ENCODE data around the gene RBBP6. TPM values are rescaled to one million over a fixed set of nuclear protein-coding genes. Genes with fewer than 3 reads are reported as not detected.
A peak's percentile ranks its signal among the peaks of the same experiment; 100 is the strongest.

RBBP6 gene
- total and polyA plus RNA-seq, 9 of the 15 experiments (the other 6 are each of a cell fraction or from before 2014, with no cell fraction given): 19.2 to 76.6 (median 42.7) TPM

GRCh38 chr16:24609740-24610415 is 70.5 kb downstream of the RBBP6 start:
- Histone ChIP-seq H2AFZ (ENCODE audit: low read depth, low read length) (no peak overlapping the region), H3K4me2 (ENCODE audit: insufficient read depth, low read length) (no peak overlapping the region)
- FAIRE-seq: no peak

DNA sequence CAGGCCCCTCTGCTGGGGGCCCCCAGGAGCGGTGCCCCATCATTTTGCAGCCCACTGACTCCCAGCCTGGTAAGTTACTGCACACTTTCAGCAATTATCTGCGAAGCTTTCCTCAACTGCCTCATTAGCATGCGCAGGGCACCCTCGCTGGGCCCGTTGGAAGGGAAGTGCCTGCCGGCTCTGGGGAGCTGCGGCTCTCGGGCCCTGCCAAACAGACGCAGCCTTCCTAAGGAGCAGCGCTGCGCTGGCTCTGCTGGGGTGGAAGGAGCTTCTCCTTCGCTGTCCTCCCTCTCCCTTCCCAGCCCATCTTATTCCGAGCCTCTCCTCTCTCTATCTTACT is 71.0 kb downstream of the RBBP6 start:
- 0 out of 3 replicates have a peak, but pooled peaks have one; percentile 28 for ATAC-seq

More at GRCh38 chr16:24609740-24610415, 70.5 kb downstream of the RBBP6 start:
- no peaks in the 10 kb centered on the region for H3K9me1 ChIP-seq (ENCODE audit: control insufficient read depth, insufficient read depth, low read length)
- CTCF ChIA-PET (ENCODE audit: low intra/inter-chr PET ratio): no interaction called here
- DNase-seq (ENCODE audit: extremely low read depth in 1 of 4, low spot score in 3 of 4): peak in 1 of 4 experiments; percentile 35
- no peaks in the 10 kb centered on the region for H3K36me3 ChIP-seq (ENCODE audit: control insufficient read depth, insufficient read depth, low read length)
- H4K20me1 ChIP-seq (replicated peaks; ENCODE audit: control insufficient read depth, insufficient read depth, low read length): no peaks in the 10 kb centered on the region
- POLR2A ChIA-PET: interaction anchor here (0.7 kb wide), 1 partner anchor 16 kb away, joined by 3 read pairs; no protein-coding TSS in a partner anchor
- in situ Hi-C loops (cut with MboI): no loop called here
- no peak for ATAC-seq
- no peak overlapping the region for H3K4me3 ChIP-seq
- no TSS peak for BruUV-seq (replicated peaks)
- H3K27ac ChIP-seq (ENCODE audit: extremely low read depth, low read depth, low read length): no peak overlapping the region
- WGBS (ENCODE audit: insufficient coverage, low coverage, missing lambda C conversion rate): 1% methylated on average over 21 of the region's 22 CpGs
- peaks cover 0 to 3% of the 10 kb centered on the region in 2 experiments; a peak in 2 of 5 replicates for H3K4me1 ChIP-seq (replicated peaks in 1 of 2; ENCODE audit: control insufficient read depth in 2 of 2, insufficient read depth in 2 of 2, low read length in 2 of 2)
- no peak overlapping the region for H3K9ac ChIP-seq (ENCODE audit: insufficient read depth in 1 of 2, low read depth in 2 of 2, low read length in 2 of 2)
- no peaks in the 10 kb centered on the region for H3K9me3 ChIP-seq (replicated peaks; ENCODE audit: control insufficient read depth, insufficient read depth, low read depth, low read length)
- no peaks in the 10 kb centered on the region for H3K79me2 ChIP-seq (ENCODE audit: control insufficient read depth, insufficient read depth, low read length)
- intact Hi-C loops (cut with micrococcal nuclease): no loop called here
- TF ChIP-seq NFIC (IDR thresholded peaks at IDR 0.05) (peak; percentile 79), SETDB1 (IDR thresholded peaks at IDR 0.05; ENCODE audit: low read length) (no peak)
- peaks cover 29 to 49% of the 10 kb centered on the region in 2 experiments for H3K27me3 ChIP-seq (ENCODE audit: control insufficient read depth in 2 of 2, insufficient read depth in 2 of 2, low read length in 2 of 2)

More for the DNA sequence above, 71.0 kb downstream of the RBBP6 start:
- in situ Hi-C loops (cut with MboI) (no loop called here), intact Hi-C loops (cut with micrococcal nuclease) (no loop called here)
- H3K9me1 ChIP-seq (ENCODE audit: control insufficient read depth, insufficient read depth, low read length): no peaks in the 10 kb centered on the region
- peaks cover 29 to 45% of the 10 kb centered on the region in 2 experiments for H3K27me3 ChIP-seq (ENCODE audit: control insufficient read depth in 2 of 2, insufficient read depth in 2 of 2, low read length in 2 of 2)
- H3K9me3 ChIP-seq (replicated peaks; ENCODE audit: control insufficient read depth, insufficient read depth, low read depth, low read length): no peaks in the 10 kb centered on the region
- H3K36me3 ChIP-seq (ENCODE audit: control insufficient read depth, insufficient read depth, low read length): no peaks in the 10 kb centered on the region
- H2AFZ ChIP-seq (ENCODE audit: low read depth, low read length): no peak overlapping the region
- BruUV-seq (replicated peaks): no TSS peak
- DNase-seq (ENCODE audit: extremely low read depth in 1 of 4, low spot score in 3 of 4) (no peak), FAIRE-seq (no peak)
- WGBS (ENCODE audit: insufficient coverage, low coverage, missing lambda C conversion rate): 5% methylated on average over 12 of the region's 13 CpGs
- no peak for TF ChIP-seq TARDBP (IDR thresholded peaks at IDR 0.05)
- TF ChIP-seq TBL1XR1 (IDR thresholded peaks at IDR 0.05; ENCODE audit: low read length in 2 of 2): no peak
- TF ChIP-seq NRF1 (conservative IDR thresholded peaks at IDR 0.05 in 1 of 2, IDR thresholded peaks at IDR 0.05 in 1 of 2): 0 out of 4 replicates have a peak, but pooled peaks of 1 of the 2 experiments have one; percentile 26
- no peak for TF ChIP-seq MED1 (CRISPR knock-in tag; IDR thresholded peaks at IDR 0.05; ENCODE audit: borderline replicate concordance)
- no peak for TF ChIP-seq TRIM24 (IDR thresholded peaks at IDR 0.05)
- H3K79me2 ChIP-seq (ENCODE audit: control insufficient read depth, insufficient read depth, low read length): no peaks in the 10 kb centered on the region
- ChIA-PET POLR2A (no interaction called here), CTCF (ENCODE audit: low intra/inter-chr PET ratio) (no interaction called here)
- H3K4me2 ChIP-seq (ENCODE audit: insufficient read depth, low read length): no peak overlapping the region
- no peaks in the 10 kb centered on the region for H4K20me1 ChIP-seq (replicated peaks; ENCODE audit: control insufficient read depth, insufficient read depth, low read length)
- H3K9ac ChIP-seq (ENCODE audit: insufficient read depth in 1 of 2, low read depth in 2 of 2, low read length in 2 of 2): no peak overlapping the region
- H3K4me3 ChIP-seq: no peak overlapping the region
- no peak overlapping the region for H3K27ac ChIP-seq (ENCODE audit: extremely low read depth, low read depth, low read length)
- H3K4me1 ChIP-seq (replicated peaks in 1 of 2; ENCODE audit: control insufficient read depth in 2 of 2, insufficient read depth in 2 of 2, low read length in 2 of 2): peaks cover 0 to 3% of the 10 kb centered on the region in 2 experiments; a peak in 2 of 5 replicates
